Spleen (tissue), 11 donors: ENCODE measurements around the gene PSMB7. TPM values are rescaled to one million over a fixed set of nuclear protein-coding genes. Genes with fewer than 3 reads are reported as not detected.

Experiments
- DNase-seq: peaks from one replicate; pipeline ENCODE4 v3.0.0-alpha.2; 2020
- H3K27ac ChIP-seq, 8 donors: fragments of 200-600 bp; sonication (generic) in 7 of 8; 1 replicate in 4 of 8; 2 replicates in 4 of 8; pipeline versions ENCODE4 v1.5.0 to v1.8.0; 2016 to 2021; ENCODE audit warnings: inconsistent platforms in 4 of 8, mild to moderate bottlenecking in 4 of 8, moderate library complexity in 1 of 8
- H3K27me3 ChIP-seq, 7 donors: fragments of 200-600 bp; sonication (generic) in 6 of 7; replicated peaks in 1 of 7; 1 replicate in 4 of 7; 2 replicates in 3 of 7; pipeline versions ENCODE4 v1.5.0 to v1.8.0; 2016 to 2021; ENCODE audit warnings: inconsistent platforms in 3 of 7, mild to moderate bottlenecking in 1 of 7
- H3K36me3 ChIP-seq, 6 donors: fragments of 200-600 bp; sonication (generic) in 5 of 6; 1 replicate in 4 of 6; 2 replicates in 2 of 6; pipeline versions ENCODE4 v1.5.0 to v1.8.0; 2016 to 2021; ENCODE audit warnings: inconsistent platforms in 2 of 6
- H3K4me1 ChIP-seq, 6 donors: fragments of 200-600 bp; sonication (generic) in 5 of 6; 1 replicate in 3 of 6; 2 replicates in 3 of 6; pipeline versions ENCODE4 v1.5.0 to v1.8.0; 2016 to 2021; ENCODE audit warnings: inconsistent platforms in 3 of 6
- H3K4me3 ChIP-seq, 8 donors: fragments of 200-600 bp; sonication (generic) in 7 of 8; 1 replicate in 4 of 8; 2 replicates in 4 of 8; pipeline versions ENCODE4 v1.5.0 to v1.8.0; 2016 to 2021; ENCODE audit warnings: inconsistent platforms in 4 of 8, mild to moderate bottlenecking in 4 of 8, moderate library complexity in 2 of 8
- H3K9me3 ChIP-seq, 8 donors: fragments of 200-600 bp; sonication (generic) in 7 of 8; 1 replicate in 4 of 8; 2 replicates in 4 of 8; pipeline versions ENCODE4 v1.5.0 to v1.8.0; 2016 to 2021; ENCODE audit warnings: inconsistent platforms in 4 of 8
- POLR2A ChIP-seq, 3 donors: fragments of 450-650 bp; IDR thresholded peaks; one replicate each; pipeline ENCODE4 v1.5.1; 2017; ENCODE audit warnings: antibody characterized with exemption in 3 of 3, mild to moderate bottlenecking in 1 of 3
- POLR2AphosphoS5 ChIP-seq, 3 donors: sonication (generic); formaldehyde crosslinking; IDR thresholded peaks; one replicate each; pipeline ENCODE4 v1.5.1; 2017; ENCODE audit warnings: antibody characterized with exemption in 3 of 3
- WGBS, 5 donors: extraction: QIAGEN DNeasy Blood & Tissue Kit in 3 of 5; methylation state at CpG; one replicate each; pipeline versions ENCODE4 v1.1.5 to v1.1.7; 2013 to 2018; 5-methylcytosine and 5-hydroxymethylcytosine counted together
- intact Hi-C: fragments of 100-400 bp; cut with DNase I; formaldehyde crosslinking; loops from one replicate; pipeline ENCODE4 v1.15.0; 2023; ENCODE audit warnings: low total_unique reads
- polyA plus RNA-seq, 3 donors: library from polyadenylated mRNA; stranded (reverse); fragments of 200-250 nt; gene quantifications; one replicate each; pipeline ENCODE4 v1.2.1, GENCODE V29; 2013
- total RNA-seq, 7 donors: library from RNA; depleted of rRNA in 3 of 7; stranded (reverse); fragments of >200 nt in 3 of 7; fragmentation: NEBNext Ultra II Directional in 4 of 7; extraction: Animal tissue kit (Norgen Biotek cat#: 25700) in 4 of 7; gene quantifications; one replicate each; pipeline versions ENCODE4 v1.1.0 to v1.2.1, GENCODE V29; 2016 to 2021
- TF ChIP-seq, protein P1 (sequence below), 11 experiments: fragments of 200-600 bp in 7 of 11; fragments of 450-650 bp in 4 of 11; sonication (generic) in 4 of 11; IDR thresholded peaks in 8 of 11; conservative IDR thresholded peaks in 3 of 11; 1 replicate in 7 of 11; 2 replicates in 4 of 11; pipeline versions ENCODE4 v1.4.0 to v1.8.0; 2016 to 2021; ENCODE audit warnings: antibody characterized with exemption in 11 of 11, inconsistent platforms in 4 of 11, mild to moderate bottlenecking in 1 of 11
- donor health status: healthy with polysubstance abuse.
- donor health status: DM: no; HTN: no; CAD: no; lungs with moderate emphysema.
- donor health status: DM: no; HTN: no; CAD: no.
- donor health status: Bipolar disorder and iron deficiency.
- donor health status: healthy.
- donor health status: DM: no; HTN: no; CAD: no.
- donor health status: DM: yes; HTN: yes; CAD: no.

PSMB7 gene
- total and polyA plus RNA-seq, 10 donors = 71.3 to 143 (median 108) TPM

DNA sequence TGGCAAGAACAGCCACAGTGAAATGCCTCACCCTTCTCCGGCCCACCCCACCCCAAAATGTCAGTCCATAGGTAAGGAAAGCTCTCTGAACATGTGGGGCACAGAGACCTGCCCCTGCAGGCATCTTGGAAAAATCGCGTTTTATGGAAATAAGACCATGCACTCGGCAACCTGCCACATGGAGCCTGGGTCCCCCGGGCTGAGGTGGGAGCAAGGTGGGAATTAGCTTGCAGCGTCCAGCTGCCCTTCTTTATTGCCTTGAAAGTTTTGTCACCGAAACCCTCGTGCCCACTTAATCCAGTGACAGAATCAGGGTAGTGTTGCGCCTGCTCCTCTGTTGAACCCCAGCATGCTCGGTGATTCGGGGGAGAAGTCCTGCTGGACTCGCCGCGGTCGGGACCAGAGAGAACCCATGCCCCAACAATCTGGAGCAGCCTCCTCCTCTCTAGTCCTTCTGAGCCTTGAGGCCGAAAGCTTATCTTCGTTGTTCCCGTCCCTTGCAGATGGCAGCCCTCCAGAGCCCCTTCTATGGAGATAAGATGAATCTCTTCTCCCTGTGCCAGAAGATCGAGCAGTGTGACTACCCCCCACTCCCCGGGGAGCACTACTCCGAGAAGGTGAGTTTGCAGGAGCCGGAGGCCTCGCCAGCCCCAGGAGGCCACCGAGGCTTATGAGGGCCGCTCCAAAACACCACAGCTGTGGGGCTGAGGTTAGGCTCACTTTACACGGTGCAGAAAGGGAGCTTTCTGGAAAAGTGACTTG is 67.9 kb downstream of the PSMB7 start:
- peaks cover 2 to 99% (median 84%) of the 10 kb centered on the region in 6 donors for H3K36me3 ChIP-seq
- WGBS, 5 donors = 89 to 95% (median 89%) methylated on average over 23 to 26 of the region's 26 CpGs
- TF ChIP-seq POLR2AphosphoS5 (IDR thresholded peaks at IDR 0.05) (no peak), POLR2A (IDR thresholded peaks at IDR 0.05) (no peak)
- TF ChIP-seq, protein P1, sequence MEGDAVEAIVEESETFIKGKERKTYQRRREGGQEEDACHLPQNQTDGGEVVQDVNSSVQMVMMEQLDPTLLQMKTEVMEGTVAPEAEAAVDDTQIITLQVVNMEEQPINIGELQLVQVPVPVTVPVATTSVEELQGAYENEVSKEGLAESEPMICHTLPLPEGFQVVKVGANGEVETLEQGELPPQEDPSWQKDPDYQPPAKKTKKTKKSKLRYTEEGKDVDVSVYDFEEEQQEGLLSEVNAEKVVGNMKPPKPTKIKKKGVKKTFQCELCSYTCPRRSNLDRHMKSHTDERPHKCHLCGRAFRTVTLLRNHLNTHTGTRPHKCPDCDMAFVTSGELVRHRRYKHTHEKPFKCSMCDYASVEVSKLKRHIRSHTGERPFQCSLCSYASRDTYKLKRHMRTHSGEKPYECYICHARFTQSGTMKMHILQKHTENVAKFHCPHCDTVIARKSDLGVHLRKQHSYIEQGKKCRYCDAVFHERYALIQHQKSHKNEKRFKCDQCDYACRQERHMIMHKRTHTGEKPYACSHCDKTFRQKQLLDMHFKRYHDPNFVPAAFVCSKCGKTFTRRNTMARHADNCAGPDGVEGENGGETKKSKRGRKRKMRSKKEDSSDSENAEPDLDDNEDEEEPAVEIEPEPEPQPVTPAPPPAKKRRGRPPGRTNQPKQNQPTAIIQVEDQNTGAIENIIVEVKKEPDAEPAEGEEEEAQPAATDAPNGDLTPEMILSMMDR (IDR thresholded peaks at IDR 0.05 in 8 of 11, conservative IDR thresholded peaks at IDR 0.05 in 3 of 11) = no peak
- peak; percentile 53 for DNase-seq
- no peaks in the 10 kb centered on the region for H3K27me3 ChIP-seq
- intact Hi-C loops = no loop called here
- H3K4me1 ChIP-seq = peaks cover 0 to 5% (median 2%) of the 10 kb centered on the region in 6 donors
- H3K9me3 ChIP-seq = no peaks in the 10 kb centered on the region
- no peak overlapping the region for H3K27ac ChIP-seq
- no peak overlapping the region for H3K4me3 ChIP-seq

DNA sequence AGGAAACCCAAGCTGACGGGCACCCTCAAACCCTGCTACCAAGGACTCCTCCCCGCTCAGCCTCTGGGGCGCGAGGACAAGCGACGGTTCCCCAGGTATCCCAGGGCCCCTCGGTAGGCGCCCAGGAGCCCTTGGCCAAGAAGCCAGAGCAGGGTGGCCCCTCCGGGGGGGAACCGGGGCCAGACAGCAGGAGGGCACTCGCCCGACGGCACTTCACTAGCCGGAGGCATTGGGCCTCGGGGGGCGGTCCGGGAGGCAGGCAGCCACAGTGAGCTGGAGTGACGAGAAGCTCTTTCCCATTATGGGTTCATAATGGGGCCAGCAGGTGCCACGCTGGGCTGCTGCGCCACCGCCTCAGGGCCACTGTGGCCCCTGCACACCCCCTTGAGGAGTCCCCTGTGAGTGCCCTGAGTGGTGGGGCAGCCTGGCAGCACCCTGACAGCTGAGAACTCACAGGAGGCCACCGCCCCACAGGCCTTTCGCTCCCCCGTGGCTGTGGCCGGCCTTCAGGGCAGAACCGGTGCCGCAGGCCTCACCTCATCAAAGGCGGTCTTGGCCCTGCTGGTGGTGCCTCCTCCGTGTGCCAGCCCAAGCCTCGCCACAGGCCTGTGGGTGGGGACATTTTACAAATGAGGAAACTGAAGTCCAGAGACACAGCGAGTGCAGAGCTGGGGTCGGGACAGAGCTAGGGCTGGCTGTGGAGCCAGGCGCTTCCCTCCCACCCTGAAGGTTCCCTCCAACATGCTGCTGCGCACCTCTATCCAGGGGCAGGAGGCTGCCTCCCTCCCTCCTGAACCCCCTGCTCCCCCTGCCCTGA is 68.7 kb downstream of the PSMB7 start:
- peaks cover 0 to 99% (median 80%) of the 10 kb centered on the region in 6 donors for H3K36me3 ChIP-seq
- H3K4me1 ChIP-seq = peaks cover 0 to 12% (median 5%) of the 10 kb centered on the region in 6 donors
- no peak overlapping the region for H3K4me3 ChIP-seq
- TF ChIP-seq, protein P1 (IDR thresholded peaks at IDR 0.05 in 8 of 11, conservative IDR thresholded peaks at IDR 0.05 in 3 of 11) = no peak
- TF ChIP-seq POLR2AphosphoS5 (IDR thresholded peaks at IDR 0.05) (peak in 1 of 3 donors; percentile 36), POLR2A (IDR thresholded peaks at IDR 0.05) (no peak)
- peak; percentile 71 for DNase-seq
- no peak overlapping the region for H3K27ac ChIP-seq
- intact Hi-C loops = no loop called here
- 61 to 88% (median 82%) methylated on average over 5 to 34 of the region's 34 CpGs for WGBS, 5 donors
- no peaks in the 10 kb centered on the region for H3K9me3 ChIP-seq
- no peaks in the 10 kb centered on the region for H3K27me3 ChIP-seq

DNA sequence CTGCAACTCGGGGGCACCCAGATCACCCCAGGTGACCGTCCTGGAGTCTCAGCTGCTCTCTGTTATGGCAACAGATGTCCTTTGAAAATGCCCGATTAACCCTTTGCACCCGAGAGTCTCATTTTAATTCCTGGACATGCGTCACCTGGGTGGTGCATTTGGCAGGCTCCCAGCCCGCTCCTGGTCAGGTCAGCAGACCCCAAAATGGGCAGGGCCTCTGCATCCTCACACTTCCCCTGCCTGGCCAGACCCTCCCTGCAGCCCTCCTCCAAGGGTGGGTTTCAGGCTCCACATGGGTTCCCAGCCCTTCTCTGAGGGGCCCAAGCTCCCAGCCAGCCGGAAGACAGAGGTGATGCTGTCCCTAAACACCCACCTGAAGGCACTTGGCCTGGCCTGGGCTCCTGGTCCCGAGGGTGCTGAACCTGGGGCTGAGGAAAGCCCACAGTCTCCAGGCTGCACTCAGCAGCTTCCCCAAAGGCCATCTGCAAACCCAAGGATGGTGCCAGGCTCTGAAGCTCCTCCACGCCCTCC is 69.4 kb downstream of the PSMB7 start:
- intact Hi-C loops = no loop called here
- WGBS, 5 donors = 86 to 92% (median 87%) methylated on average over 7 to 9 of the region's 9 CpGs
- H3K4me1 ChIP-seq = peaks cover 0 to 12% (median 5%) of the 10 kb centered on the region in 6 donors
- peaks cover 0 to 98% (median 73%) of the 10 kb centered on the region in 6 donors for H3K36me3 ChIP-seq
- H3K27me3 ChIP-seq = no peaks in the 10 kb centered on the region
- no peaks in the 10 kb centered on the region for H3K9me3 ChIP-seq
- no peak overlapping the region for H3K27ac ChIP-seq
- TF ChIP-seq POLR2AphosphoS5 (IDR thresholded peaks at IDR 0.05) = peak in 1 of 3 donors; percentile 37
- no peak for TF ChIP-seq POLR2A (IDR thresholded peaks at IDR 0.05)
- no peak overlapping the region for H3K4me3 ChIP-seq
- DNase-seq = peak; percentile 45

DNA sequence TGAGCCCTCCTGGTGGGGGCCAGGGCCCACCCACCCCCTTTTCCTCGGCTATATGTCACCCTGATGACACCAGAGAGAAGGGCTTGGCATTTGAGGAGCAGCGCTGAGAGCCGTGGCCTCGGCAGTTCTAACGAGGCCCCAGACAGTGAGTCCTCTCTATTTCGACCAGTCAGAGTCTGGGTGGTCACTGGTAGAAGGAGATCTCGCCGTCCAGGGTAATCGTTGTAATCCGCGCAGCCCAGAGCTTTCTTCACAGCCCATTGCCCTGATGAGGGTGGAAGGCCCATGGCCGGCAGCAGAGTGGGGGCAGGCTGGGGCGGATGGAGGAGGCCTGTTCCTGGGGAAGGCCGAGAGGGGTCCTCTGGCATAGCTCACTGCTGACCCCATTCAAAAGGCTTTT is 70.2 kb downstream of the PSMB7 start:
- Histone ChIP-seq H3K36me3 (peaks cover 0 to 98% (median 73%) of the 10 kb centered on the region in 6 donors), H3K9me3 (no peaks in the 10 kb centered on the region), H3K4me3 (no peak overlapping the region), H3K4me1 (peaks cover 0 to 12% (median 5%) of the 10 kb centered on the region in 6 donors), H3K27ac (no peak overlapping the region), H3K27me3 (no peaks in the 10 kb centered on the region)
- WGBS, 5 donors = 86 to 92% (median 88%) methylated on average over 12 to 14 of the region's 14 CpGs
- DNase-seq = peak; percentile 73
- peak in 1 of 3 donors; percentile 6 for TF ChIP-seq POLR2AphosphoS5 (IDR thresholded peaks at IDR 0.05)
- TF ChIP-seq, protein P1 (IDR thresholded peaks at IDR 0.05 in 8 of 11, conservative IDR thresholded peaks at IDR 0.05 in 3 of 11) = no peak
- intact Hi-C loops = no loop called here
